GM23338 (cell line): ENCODE results near the gene SPHK1. TPM values are rescaled to one million over a fixed set of nuclear protein-coding genes. Genes with fewer than 3 reads are reported as not detected.

Experiments used
- ATAC-seq: fragments of 200-7000 bp; cut with Tn5 transposase; 3 replicates; pipeline ENCODE4 v1.9.1; 2020
- DNase-seq: peaks from one replicate; pipeline ENCODE4 v3.0.0-alpha.2; 2015; ENCODE audit warnings: low spot score
- H2AFZ ChIP-seq: fragments of 200-600 bp; sonication (generic); 2 replicates; pipeline ENCODE4 v1.8.0; 2016; ENCODE audit warnings: antibody characterized with exemption, mild to moderate bottlenecking, moderate library complexity
- H3F3A ChIP-seq: fragments of 200-600 bp; sonication (generic); replicated peaks from 2 replicates; pipeline ENCODE4 v1.8.0; 2017; ENCODE audit warnings: antibody characterized with exemption, mixed run types, low read depth
- H3K27ac ChIP-seq: fragments of 200-600 bp; sonication (generic); 2 replicates; pipeline ENCODE4 v1.6.1; 2016; ENCODE audit warnings: low read depth
- H3K27me3 ChIP-seq: fragments of 200-600 bp; sonication (generic); 2 replicates; pipeline ENCODE4 v1.8.0; 2016; ENCODE audit warnings: mild to moderate bottlenecking, mixed run types, moderate library complexity; ENCODE audit not compliant: insufficient read depth
- H3K36me3 ChIP-seq: fragments of 200-600 bp; sonication (generic); 2 replicates; pipeline ENCODE4 v1.8.0; 2016; ENCODE audit warnings: mild to moderate bottlenecking; ENCODE audit not compliant: insufficient read depth
- H3K4me1 ChIP-seq: fragments of 200-600 bp; sonication (generic); 2 replicates; pipeline ENCODE4 v1.8.0; 2016; ENCODE audit warnings: mild to moderate bottlenecking, moderate library complexity; ENCODE audit not compliant: insufficient read depth
- H3K4me2 ChIP-seq: fragments of 200-600 bp; sonication (generic); 2 replicates; pipeline ENCODE4 v1.7.1; 2017; ENCODE audit warnings: mixed run types
- H3K4me3 ChIP-seq: fragments of 200-600 bp; sonication (generic); 2 replicates; pipeline ENCODE4 v1.6.1; 2016; ENCODE audit warnings: mixed run types
- H3K79me2 ChIP-seq: fragments of 200-600 bp; sonication (generic); replicated peaks from 2 replicates; pipeline ENCODE4 v1.8.0; 2017; ENCODE audit warnings: mild to moderate bottlenecking; ENCODE audit not compliant: insufficient read depth
- H3K9me2 ChIP-seq: fragments of 200-600 bp; sonication (generic); 2 replicates; pipeline ENCODE4 v1.8.0; 2017; ENCODE audit not compliant: insufficient read depth
- H4K20me1 ChIP-seq: fragments of 200-600 bp; sonication (generic); replicated peaks from 2 replicates; pipeline ENCODE4 v1.8.0; 2017; ENCODE audit warnings: mild to moderate bottlenecking; ENCODE audit not compliant: insufficient read depth
- H3K27ac Mint-ChIP-seq: 2 replicates; pipeline ENCODE4 v1.8.0; 2020; ENCODE audit warnings: inconsistent platforms, mild to moderate bottlenecking, moderate library complexity, mixed read lengths
- H3K27me3 Mint-ChIP-seq: 3 replicates; pipeline ENCODE4 v1.8.0; 2022; ENCODE audit warnings: low read depth, mild to moderate bottlenecking, moderate library complexity, mixed read lengths, inconsistent platforms; ENCODE audit not compliant: insufficient read depth, poor library complexity
- H3K36me3 Mint-ChIP-seq: 3 replicates; pipeline ENCODE4 v1.8.0; 2021; ENCODE audit warnings: low read depth, mild to moderate bottlenecking, inconsistent platforms, moderate library complexity, mixed read lengths
- H3K4me1 Mint-ChIP-seq: 3 replicates; pipeline ENCODE4 v1.8.0; 2020; ENCODE audit warnings: mild to moderate bottlenecking, inconsistent platforms, mixed read lengths
- H3K4me3 Mint-ChIP-seq: 3 replicates; pipeline ENCODE4 v1.8.0; 2021; ENCODE audit warnings: moderate library complexity, mild to moderate bottlenecking, inconsistent platforms, mixed read lengths
- H3K9me3 Mint-ChIP-seq: 3 replicates; pipeline ENCODE4 v1.8.0; 2020; ENCODE audit warnings: moderate library complexity, mild to moderate bottlenecking, inconsistent platforms, mixed read lengths
- NANOG ChIP-seq: IDR thresholded peaks from 2 replicates; pipeline ENCODE4 v1.6.1; 2016; ENCODE audit warnings: antibody characterized with exemption, borderline replicate concordance
- polyA plus RNA-seq: library from polyadenylated mRNA; unstranded; fragments of >200 nt; fragmentation: Nextera tagmentation; extraction: Ambion mirVana; gene quantifications from 2 replicates; pipeline ENCODE4 v1.2.1, GENCODE V29; 2016
- total RNA-seq: library from RNA; depleted of rRNA; stranded (reverse); fragments of >200 nt; shearing (Covaris generic); gene quantifications from 2 replicates; pipeline ENCODE4 v1.2.3, GENCODE V29; 2014
- TF ChIP-seq, protein P1 (sequence below): fragments of 250-450 bp; sonication (Bioruptor Pico); IDR thresholded peaks from 2 replicates; pipeline ENCODE4 v1.5.0; 2020; ENCODE audit warnings: mild to moderate bottlenecking, moderate library complexity
- TF ChIP-seq, protein P2 (sequence below), 2 experiments: fragments of 200-600 bp in 1 of 2; sonication (generic) in 1 of 2; conservative IDR thresholded peaks; 2 replicates each; pipeline versions ENCODE4 v1.5.1 to v1.6.1; 2016 to 2017; ENCODE audit warnings: antibody characterized with exemption in 2 of 2, low read depth in 2 of 2, mild to moderate bottlenecking in 2 of 2, moderate library complexity in 1 of 2
- TF ChIP-seq, protein P3 (sequence below): IDR thresholded peaks from one replicate; pipeline ENCODE4 v1.6.1; 2018; ENCODE audit warnings: antibody characterized with exemption; ENCODE audit not compliant: unreplicated experiment

The SPHK1 gene
- total and polyA plus RNA-seq, 2 experiments from 2014 or later = 1.3 to 3.2 TPM

DNA sequence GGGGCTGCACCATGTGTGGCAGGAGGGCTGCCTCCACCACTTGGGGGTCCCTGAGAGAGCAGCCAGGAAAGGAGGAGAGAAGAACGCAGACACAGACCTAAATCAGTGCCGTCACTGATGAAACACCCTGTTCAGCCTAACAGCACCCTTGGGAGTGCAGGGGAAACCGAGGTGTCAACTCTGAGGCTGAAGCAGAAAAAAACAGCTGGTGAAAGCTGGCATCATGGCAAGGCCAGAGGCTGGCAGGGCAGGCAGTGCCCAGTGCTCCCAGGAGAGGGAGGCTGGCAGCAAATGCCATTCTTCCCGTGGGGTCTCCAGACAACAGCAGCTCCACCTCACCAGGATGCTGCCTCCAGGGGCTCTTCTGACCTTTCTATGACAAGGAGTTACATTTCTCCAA, 23.1 kb downstream of the SPHK1 start (continued):
- TF ChIP-seq, protein P1, sequence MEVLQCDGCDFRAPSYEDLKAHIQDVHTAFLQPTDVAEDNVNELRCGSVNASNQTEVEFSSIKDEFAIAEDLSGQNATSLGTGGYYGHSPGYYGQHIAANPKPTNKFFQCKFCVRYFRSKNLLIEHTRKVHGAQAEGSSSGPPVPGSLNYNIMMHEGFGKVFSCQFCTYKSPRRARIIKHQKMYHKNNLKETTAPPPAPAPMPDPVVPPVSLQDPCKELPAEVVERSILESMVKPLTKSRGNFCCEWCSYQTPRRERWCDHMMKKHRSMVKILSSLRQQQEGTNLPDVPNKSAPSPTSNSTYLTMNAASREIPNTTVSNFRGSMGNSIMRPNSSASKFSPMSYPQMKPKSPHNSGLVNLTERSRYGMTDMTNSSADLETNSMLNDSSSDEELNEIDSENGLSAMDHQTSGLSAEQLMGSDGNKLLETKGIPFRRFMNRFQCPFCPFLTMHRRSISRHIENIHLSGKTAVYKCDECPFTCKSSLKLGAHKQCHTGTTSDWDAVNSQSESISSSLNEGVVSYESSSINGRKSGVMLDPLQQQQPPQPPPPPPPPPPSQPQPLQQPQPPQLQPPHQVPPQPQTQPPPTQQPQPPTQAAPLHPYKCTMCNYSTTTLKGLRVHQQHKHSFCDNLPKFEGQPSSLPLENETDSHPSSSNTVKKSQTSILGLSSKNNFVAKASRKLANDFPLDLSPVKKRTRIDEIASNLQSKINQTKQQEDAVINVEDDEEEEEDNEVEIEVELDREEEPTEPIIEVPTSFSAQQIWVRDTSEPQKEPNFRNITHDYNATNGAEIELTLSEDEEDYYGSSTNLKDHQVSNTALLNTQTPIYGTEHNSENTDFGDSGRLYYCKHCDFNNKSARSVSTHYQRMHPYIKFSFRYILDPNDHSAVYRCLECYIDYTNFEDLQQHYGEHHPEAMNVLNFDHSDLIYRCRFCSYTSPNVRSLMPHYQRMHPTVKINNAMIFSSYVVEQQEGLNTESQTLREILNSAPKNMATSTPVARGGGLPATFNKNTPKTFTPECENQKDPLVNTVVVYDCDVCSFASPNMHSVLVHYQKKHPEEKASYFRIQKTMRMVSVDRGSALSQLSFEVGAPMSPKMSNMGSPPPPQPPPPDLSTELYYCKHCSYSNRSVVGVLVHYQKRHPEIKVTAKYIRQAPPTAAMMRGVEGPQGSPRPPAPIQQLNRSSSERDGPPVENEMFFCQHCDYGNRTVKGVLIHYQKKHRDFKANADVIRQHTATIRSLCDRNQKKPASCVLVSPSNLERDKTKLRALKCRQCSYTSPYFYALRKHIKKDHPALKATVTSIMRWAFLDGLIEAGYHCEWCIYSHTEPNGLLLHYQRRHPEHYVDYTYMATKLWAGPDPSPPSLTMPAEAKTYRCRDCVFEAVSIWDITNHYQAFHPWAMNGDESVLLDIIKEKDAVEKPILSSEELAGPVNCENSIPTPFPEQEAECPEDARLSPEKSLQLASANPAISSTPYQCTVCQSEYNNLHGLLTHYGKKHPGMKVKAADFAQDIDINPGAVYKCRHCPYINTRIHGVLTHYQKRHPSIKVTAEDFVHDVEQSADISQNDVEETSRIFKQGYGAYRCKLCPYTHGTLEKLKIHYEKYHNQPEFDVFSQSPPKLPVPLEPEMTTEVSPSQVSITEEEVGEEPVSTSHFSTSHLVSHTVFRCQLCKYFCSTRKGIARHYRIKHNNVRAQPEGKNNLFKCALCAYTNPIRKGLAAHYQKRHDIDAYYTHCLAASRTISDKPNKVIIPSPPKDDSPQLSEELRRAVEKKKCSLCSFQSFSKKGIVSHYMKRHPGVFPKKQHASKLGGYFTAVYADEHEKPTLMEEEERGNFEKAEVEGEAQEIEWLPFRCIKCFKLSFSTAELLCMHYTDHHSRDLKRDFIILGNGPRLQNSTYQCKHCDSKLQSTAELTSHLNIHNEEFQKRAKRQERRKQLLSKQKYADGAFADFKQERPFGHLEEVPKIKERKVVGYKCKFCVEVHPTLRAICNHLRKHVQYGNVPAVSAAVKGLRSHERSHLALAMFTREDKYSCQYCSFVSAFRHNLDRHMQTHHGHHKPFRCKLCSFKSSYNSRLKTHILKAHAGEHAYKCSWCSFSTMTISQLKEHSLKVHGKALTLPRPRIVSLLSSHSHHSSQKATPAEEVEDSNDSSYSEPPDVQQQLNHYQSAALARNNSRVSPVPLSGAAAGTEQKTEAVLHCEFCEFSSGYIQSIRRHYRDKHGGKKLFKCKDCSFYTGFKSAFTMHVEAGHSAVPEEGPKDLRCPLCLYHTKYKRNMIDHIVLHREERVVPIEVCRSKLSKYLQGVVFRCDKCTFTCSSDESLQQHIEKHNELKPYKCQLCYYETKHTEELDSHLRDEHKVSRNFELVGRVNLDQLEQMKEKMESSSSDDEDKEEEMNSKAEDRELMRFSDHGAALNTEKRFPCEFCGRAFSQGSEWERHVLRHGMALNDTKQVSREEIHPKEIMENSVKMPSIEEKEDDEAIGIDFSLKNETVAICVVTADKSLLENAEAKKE (CRISPR knock-in tag) = no peak
- TF ChIP-seq, protein P2, sequence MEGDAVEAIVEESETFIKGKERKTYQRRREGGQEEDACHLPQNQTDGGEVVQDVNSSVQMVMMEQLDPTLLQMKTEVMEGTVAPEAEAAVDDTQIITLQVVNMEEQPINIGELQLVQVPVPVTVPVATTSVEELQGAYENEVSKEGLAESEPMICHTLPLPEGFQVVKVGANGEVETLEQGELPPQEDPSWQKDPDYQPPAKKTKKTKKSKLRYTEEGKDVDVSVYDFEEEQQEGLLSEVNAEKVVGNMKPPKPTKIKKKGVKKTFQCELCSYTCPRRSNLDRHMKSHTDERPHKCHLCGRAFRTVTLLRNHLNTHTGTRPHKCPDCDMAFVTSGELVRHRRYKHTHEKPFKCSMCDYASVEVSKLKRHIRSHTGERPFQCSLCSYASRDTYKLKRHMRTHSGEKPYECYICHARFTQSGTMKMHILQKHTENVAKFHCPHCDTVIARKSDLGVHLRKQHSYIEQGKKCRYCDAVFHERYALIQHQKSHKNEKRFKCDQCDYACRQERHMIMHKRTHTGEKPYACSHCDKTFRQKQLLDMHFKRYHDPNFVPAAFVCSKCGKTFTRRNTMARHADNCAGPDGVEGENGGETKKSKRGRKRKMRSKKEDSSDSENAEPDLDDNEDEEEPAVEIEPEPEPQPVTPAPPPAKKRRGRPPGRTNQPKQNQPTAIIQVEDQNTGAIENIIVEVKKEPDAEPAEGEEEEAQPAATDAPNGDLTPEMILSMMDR (conservative IDR thresholded peaks at IDR 0.05; ENCODE audit: low read depth in 2 of 2) = no peak
- no peak for TF ChIP-seq NANOG

DNA sequence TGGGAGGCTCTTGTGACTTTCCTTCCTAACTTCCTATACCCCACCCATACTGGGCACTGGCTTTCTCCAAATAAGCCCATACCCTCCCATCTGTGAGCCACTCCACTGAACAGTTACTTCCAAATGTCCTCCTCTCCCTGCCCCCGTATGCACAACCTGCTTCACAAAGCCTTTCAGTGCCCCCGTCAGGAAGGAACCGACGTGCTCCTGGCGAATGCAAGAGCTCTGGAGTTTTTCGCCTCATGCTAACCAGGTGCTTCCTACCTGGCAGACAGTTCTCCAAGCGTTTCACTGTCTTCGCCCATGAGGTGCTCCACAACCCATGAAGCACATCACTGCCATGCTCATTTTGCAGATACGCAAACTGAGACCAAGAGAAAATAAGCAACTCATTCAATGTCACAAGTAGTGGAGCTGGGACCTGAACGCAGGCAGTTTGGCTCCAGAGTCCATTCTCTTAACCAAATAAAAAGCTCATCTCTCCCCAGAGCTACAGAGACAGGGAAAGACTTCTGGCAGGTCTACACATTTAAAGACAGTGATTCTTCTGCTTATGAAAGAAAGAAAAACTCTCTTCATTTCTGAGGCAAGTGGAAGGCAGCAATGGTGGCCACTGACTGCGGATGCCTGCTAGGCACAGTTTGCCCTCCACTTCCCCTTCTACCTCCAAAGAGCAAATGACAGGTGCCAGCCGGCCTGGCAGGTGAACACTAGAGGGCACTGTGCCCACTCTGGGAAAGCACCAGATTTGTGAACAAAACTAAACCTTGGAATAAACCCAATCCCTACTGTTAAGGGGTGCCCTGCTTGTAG, 23.8 kb downstream of the SPHK1 start:
- Mint-ChIP-seq H3K36me3 (peaks cover 40% of the 10 kb centered on the region), H3K27ac (peak overlapping the region; percentile 68; the same call in 1 of the 2 replicates), H3K27me3 (peaks cover 9% of the 10 kb centered on the region), H3K4me3 (no peak overlapping the region; the same call in 2 of the 3 replicates), H3K4me1 (peaks cover 20% of the 10 kb centered on the region), H3K9me3 (no peaks in the 10 kb centered on the region; the same call in 2 of the 3 replicates)
- Histone ChIP-seq H4K20me1 (peaks cover 21% of the 10 kb centered on the region), H3K9me2 (no peaks in the 10 kb centered on the region), H3K4me2 (no peak overlapping the region), H3K4me3 (no peak overlapping the region), H3K27ac (no peak overlapping the region), H3K79me2 (peaks cover 74% of the 10 kb centered on the region), H3K4me1 (no peaks in the 10 kb centered on the region), H3F3A (peaks cover 4% of the 10 kb centered on the region), H2AFZ (no peak overlapping the region), H3K36me3 (peaks cover 14% of the 10 kb centered on the region), H3K27me3 (no peaks in the 10 kb centered on the region)
- TF ChIP-seq, protein P2 (conservative IDR thresholded peaks at IDR 0.05; ENCODE audit: low read depth in 2 of 2) = peak; percentile 90 to 93
- TF ChIP-seq, protein P3, sequence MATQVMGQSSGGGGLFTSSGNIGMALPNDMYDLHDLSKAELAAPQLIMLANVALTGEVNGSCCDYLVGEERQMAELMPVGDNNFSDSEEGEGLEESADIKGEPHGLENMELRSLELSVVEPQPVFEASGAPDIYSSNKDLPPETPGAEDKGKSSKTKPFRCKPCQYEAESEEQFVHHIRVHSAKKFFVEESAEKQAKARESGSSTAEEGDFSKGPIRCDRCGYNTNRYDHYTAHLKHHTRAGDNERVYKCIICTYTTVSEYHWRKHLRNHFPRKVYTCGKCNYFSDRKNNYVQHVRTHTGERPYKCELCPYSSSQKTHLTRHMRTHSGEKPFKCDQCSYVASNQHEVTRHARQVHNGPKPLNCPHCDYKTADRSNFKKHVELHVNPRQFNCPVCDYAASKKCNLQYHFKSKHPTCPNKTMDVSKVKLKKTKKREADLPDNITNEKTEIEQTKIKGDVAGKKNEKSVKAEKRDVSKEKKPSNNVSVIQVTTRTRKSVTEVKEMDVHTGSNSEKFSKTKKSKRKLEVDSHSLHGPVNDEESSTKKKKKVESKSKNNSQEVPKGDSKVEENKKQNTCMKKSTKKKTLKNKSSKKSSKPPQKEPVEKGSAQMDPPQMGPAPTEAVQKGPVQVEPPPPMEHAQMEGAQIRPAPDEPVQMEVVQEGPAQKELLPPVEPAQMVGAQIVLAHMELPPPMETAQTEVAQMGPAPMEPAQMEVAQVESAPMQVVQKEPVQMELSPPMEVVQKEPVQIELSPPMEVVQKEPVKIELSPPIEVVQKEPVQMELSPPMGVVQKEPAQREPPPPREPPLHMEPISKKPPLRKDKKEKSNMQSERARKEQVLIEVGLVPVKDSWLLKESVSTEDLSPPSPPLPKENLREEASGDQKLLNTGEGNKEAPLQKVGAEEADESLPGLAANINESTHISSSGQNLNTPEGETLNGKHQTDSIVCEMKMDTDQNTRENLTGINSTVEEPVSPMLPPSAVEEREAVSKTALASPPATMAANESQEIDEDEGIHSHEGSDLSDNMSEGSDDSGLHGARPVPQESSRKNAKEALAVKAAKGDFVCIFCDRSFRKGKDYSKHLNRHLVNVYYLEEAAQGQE = no peak
- ATAC-seq (peak; percentile 82), DNase-seq (peak; percentile 85)
